Measurements from ENCODE around the gene ARSB.

ARSB gene

GRCh38 chr5:78778538-78778937 lies 206.6 kb downstream of the ARSB start:
- TF ChIP-seq CTCF (IDR thresholded peaks at IDR 0.05; ENCODE audit: low read length) = no peak
- TF ChIP-seq EZH2 (optimal IDR thresholded peaks at IDR 0.05; ENCODE audit: low read depth, low read length) = no peak
- no peak for TF ChIP-seq EZH2phosphoT487 (IDR thresholded peaks at IDR 0.05; ENCODE audit: low read length)
- Histone ChIP-seq H3K4me1 (ENCODE audit: low read length) (no peaks in the 10 kb centered on the region), H3K4me2 (ENCODE audit: low read depth, low read length) (no peak overlapping the region), H3K27me3 (replicated peaks; ENCODE audit: insufficient read depth, low read length) (no peaks in the 10 kb centered on the region), H3K36me3 (replicated peaks; ENCODE audit: insufficient read depth, low read length) (no peaks in the 10 kb centered on the region), H3K27ac (ENCODE audit: low read length) (no peak overlapping the region), H3K9me2 (replicated peaks; ENCODE audit: insufficient read depth, low read length) (no peaks in the 10 kb centered on the region), H3K9me3 (replicated peaks; ENCODE audit: insufficient read depth, low read length) (no peaks in the 10 kb centered on the region), H2AFZ (ENCODE audit: low read length) (no peak overlapping the region), H3F3A (ENCODE audit: insufficient read depth, low read length) (no peaks in the 10 kb centered on the region), H3K4me3 (ENCODE audit: low read length) (no peak overlapping the region), H4K20me1 (ENCODE audit: insufficient read depth, low read length) (no peaks in the 10 kb centered on the region), H3K79me2 (ENCODE audit: low read length) (no peaks in the 10 kb centered on the region), H3K9ac (ENCODE audit: low read length) (no peak overlapping the region)
- no peak for DNase-seq

GRCh38 chr5:78777901-78778300 lies 207.2 kb downstream of the ARSB start:
- Histone ChIP-seq H3K27me3 (replicated peaks; ENCODE audit: insufficient read depth, low read length) (no peaks in the 10 kb centered on the region), H2AFZ (ENCODE audit: low read length) (no peak overlapping the region), H3K27ac (ENCODE audit: low read length) (no peak overlapping the region)

DNA sequence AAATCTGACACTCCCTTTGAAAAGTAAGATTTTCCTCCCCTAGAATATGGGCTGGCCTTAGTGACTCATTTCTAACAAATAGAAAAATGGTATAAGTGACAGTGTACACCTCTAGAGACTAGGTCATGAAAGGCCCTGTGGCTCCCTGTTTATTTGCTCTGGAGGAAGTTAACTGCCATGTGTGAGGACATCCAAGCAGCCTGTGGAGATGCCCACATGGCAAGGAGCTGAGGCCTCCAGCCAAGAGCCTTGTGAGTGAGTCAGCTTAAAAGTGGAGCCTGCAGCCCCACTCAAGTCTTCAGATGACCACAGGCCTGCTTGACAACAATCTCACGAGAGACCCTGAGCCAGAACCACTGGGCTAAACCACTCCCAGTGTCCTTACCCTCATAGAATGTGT lies 208.5 kb downstream of the ARSB start:
- DNase-seq = no peak

More at GRCh38 chr5:78777901-78778300, 207.2 kb downstream of the ARSB start:
- no peak for DNase-seq
- H3K4me1 ChIP-seq (ENCODE audit: low read length) = no peaks in the 10 kb centered on the region
- H3K9me3 ChIP-seq (replicated peaks; ENCODE audit: insufficient read depth, low read length) = no peaks in the 10 kb centered on the region
- no peaks in the 10 kb centered on the region for H3K36me3 ChIP-seq (replicated peaks; ENCODE audit: insufficient read depth, low read length)
- no peak overlapping the region for H3K4me2 ChIP-seq (ENCODE audit: low read depth, low read length)
- no peaks in the 10 kb centered on the region for H3K79me2 ChIP-seq (ENCODE audit: low read length)
- H3K4me3 ChIP-seq (ENCODE audit: low read length) = no peak overlapping the region
- H3K9me2 ChIP-seq (replicated peaks; ENCODE audit: insufficient read depth, low read length) = no peaks in the 10 kb centered on the region
- H4K20me1 ChIP-seq (ENCODE audit: insufficient read depth, low read length) = no peaks in the 10 kb centered on the region
- TF ChIP-seq EZH2phosphoT487 (IDR thresholded peaks at IDR 0.05; ENCODE audit: low read length) = no peak
- TF ChIP-seq CTCF (IDR thresholded peaks at IDR 0.05; ENCODE audit: low read length) = no peak
- TF ChIP-seq EZH2 (optimal IDR thresholded peaks at IDR 0.05; ENCODE audit: low read depth, low read length) = no peak
- no peak overlapping the region for H3K9ac ChIP-seq (ENCODE audit: low read length)
- no peaks in the 10 kb centered on the region for H3F3A ChIP-seq (ENCODE audit: insufficient read depth, low read length)

More for the DNA sequence above, 208.5 kb downstream of the ARSB start:
- Histone ChIP-seq H4K20me1 (ENCODE audit: insufficient read depth, low read length) (no peaks in the 10 kb centered on the region), H3K4me1 (ENCODE audit: low read length) (no peaks in the 10 kb centered on the region), H3K9ac (ENCODE audit: low read length) (no peak overlapping the region), H2AFZ (ENCODE audit: low read length) (no peak overlapping the region), H3K4me3 (ENCODE audit: low read length) (no peak overlapping the region), H3K27me3 (replicated peaks; ENCODE audit: insufficient read depth, low read length) (no peaks in the 10 kb centered on the region), H3K4me2 (ENCODE audit: low read depth, low read length) (no peak overlapping the region), H3K27ac (ENCODE audit: low read length) (no peak overlapping the region), H3K9me2 (replicated peaks; ENCODE audit: insufficient read depth, low read length) (no peaks in the 10 kb centered on the region), H3K9me3 (replicated peaks; ENCODE audit: insufficient read depth, low read length) (no peaks in the 10 kb centered on the region), H3K79me2 (ENCODE audit: low read length) (no peaks in the 10 kb centered on the region), H3K36me3 (replicated peaks; ENCODE audit: insufficient read depth, low read length) (no peaks in the 10 kb centered on the region), H3F3A (ENCODE audit: insufficient read depth, low read length) (no peaks in the 10 kb centered on the region)
- TF ChIP-seq EZH2phosphoT487 (IDR thresholded peaks at IDR 0.05; ENCODE audit: low read length) (no peak), EZH2 (optimal IDR thresholded peaks at IDR 0.05; ENCODE audit: low read depth, low read length) (no peak), CTCF (IDR thresholded peaks at IDR 0.05; ENCODE audit: low read length) (no peak)
